GM19395 (cell line): ENCODE results near the gene NEURL1B.

Experiments used
- ATAC-seq: cut with Tn5 transposase; IDR thresholded peaks from one replicate; pipeline ENCODE4 v1.9.1; 2021; ENCODE audit warnings: mild to moderate bottlenecking, moderate library complexity; ENCODE audit not compliant: unreplicated experiment

The NEURL1B gene

DNA sequence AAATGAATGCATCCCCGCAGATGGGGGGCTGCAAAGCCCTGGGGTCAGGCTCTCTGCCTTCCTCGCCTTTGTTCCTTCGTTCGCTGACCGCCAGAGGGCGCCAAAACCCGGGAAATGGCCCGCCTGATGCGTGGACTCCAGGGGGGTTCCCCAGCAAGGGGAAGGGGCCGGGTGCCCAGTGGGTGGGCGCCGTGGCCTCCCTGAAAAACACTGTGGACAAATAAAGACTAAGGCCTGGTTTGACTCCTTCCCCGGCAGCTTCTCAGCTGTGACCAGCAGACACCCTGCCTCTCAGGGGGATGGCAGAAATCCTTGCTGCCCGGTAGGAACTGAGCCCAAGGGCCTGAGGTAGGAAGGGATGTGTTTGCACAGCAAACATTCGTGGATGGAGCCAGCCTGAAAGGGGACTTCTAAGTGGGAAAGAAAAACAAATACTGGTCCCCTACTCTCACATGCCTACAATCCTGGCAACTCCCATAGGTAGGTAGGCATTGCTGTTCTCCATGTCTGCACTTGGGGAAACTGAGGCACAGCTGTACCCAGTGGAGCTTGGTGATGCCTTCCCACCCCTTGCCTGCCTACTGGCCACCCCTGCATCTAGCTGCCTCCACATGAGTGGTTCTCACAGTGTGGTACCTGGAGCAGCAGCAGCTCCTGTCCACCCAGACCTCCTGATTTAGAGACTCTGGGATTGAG lies 72.2 kb downstream of the NEURL1B start:
- ATAC-seq: no peak

DNA sequence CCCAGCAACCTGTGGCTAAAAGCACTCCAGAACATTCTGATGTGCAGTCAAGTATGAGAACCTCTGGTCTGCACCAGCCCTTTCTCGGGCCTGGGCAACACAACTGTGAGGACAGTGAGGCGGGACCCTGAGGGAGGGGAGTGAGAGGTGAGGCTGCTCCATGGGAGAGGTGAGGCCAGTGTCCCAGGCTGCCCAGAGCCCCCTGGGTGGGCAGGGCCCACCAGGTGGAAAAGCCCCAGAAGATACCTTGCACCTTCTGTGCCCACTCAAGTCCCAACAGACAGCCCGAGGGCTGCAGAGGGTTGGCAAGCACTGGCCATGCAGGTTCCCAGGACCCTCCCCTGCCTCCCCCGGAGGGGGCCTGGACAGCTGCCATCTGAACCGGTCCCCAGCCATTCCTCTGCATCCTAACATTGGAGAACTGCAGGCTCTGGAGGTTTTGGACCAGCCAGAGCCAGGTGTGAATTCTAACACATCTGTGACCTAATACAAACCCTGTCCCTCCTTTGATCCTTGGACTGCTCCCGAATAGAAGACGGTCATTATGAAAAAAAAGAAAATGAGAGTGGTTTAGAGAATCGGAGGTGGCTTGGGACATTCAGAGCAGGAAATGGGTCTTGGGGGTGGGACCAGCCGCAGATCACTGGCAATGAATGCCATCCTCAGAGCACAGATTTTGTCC lies 72.9 kb downstream of the NEURL1B start:
- no peak for ATAC-seq

DNA sequence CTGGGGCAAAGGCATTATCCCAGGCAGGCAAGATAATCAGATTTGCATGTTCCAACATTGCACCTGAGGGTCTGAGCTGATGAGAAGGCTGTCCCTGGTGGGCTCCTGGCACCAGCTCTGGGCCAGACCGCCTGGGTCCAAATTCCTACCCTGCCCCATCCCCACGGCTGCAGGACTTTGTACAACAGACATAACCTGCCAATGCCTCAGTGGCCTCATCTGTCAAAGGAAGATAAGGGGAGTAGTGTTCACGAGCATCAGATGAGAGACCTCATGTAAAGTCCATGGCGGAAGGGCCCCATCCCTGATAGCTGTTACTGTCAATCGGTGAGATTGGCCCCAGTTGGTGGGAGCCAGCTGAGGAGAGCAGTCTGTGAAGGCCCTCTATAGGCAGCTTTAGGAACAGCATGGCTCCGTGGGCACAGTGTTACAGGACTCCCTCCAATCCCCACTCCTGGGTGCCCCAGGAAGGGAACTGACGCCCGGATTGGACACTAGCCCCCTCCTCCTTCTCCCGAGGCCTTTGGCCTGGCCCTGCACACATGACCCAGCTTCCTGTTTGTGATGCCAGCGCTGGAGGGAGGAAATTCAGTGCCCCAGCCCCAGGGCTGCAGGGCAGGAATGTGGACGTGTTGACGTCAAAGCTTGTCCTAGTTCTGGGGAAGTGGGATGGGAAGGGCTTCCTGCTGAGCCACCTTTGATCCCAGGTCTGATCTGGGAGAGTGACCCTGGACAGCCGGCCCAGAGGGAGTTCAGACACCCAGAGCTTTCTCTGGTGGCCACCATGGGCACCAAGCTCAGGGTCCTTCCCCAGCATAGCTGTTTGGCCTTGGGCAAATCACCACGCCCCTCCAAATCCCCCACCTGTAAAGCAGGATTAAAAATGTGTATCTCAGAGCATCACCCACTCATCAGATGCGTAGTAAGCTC lies 73.7 kb downstream of the NEURL1B start:
- ATAC-seq: peak; percentile 75

DNA sequence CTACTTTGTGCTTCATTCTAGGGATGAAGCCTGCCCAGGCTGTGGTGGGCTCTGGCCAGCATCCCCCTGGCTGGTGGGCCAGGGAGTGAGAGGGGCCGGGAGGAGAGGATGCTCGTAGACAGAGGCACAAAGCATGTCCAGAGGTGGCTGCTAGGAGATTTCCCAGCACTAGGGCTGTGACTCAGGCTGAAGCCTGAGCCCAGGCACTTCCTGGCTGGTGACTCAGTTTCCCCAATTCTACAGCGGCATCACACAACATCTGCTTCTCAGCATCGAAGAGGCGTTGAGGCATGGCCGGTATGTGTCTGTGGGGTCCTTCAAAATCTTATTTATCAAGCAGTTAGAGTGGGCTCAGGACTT lies 74.3 kb downstream of the NEURL1B start:
- no peak for ATAC-seq

DNA sequence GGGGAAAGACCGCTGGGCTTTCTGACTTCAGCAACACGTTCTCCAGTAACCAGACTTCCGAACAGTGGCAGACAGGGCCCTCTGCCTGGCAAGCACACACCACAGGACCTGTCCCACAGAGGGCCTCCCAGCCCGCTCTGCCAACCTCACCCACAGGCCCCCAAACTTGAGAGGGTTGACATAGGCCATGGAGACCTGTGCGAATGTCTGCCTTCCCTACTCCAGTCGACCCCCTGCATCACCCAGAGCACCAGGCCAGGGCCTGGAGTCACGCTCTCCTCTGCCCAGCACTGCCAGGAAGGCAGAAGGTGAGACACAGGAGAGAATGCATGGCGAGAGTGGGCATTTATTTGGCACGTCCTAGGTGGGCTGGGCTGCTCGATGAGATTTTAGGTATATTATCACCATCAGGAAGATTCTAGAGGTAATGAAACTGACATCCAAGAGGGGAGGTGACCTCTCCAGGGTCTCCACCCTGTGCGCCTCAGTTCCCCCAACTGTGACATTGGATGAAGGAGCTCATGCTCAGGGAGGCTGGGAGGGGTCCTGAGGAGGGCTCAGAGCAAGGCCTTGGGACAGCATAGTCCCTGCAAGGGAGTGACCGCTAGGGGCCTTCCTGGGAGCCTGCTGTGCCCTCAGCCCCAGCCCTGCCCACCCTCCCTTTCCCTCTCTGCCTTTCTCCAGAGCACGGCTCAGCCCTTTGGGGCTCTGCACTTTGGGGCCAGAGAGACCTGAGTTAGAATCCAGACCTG lies 75.0 kb downstream of the NEURL1B start:
- no peak for ATAC-seq

DNA sequence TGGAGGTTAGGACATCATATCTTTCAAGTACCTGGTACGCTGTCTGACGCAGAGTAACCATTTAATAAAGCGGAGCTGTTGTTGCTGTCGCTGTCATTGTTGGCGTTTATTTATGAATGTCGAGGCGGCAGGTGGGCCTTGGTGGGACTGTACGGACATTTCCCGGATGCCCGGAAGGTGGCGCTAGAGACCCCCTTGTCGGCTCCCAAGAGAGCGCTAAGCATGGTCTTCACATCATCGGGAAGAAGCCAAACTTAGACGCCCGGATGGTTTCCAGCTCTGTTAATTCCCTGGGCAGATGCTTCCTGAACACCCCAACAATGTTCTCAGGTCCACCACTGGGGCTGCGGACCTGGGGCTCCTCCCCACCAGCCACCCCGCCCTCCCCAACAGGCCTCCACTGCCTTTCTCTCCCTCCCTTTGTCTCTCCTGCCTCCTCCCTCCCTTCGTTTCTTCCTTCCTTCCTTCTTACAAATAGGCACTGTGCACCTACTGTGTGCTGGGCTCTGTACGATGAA lies 75.8 kb downstream of the NEURL1B start:
- ATAC-seq: peak; percentile 69

DNA sequence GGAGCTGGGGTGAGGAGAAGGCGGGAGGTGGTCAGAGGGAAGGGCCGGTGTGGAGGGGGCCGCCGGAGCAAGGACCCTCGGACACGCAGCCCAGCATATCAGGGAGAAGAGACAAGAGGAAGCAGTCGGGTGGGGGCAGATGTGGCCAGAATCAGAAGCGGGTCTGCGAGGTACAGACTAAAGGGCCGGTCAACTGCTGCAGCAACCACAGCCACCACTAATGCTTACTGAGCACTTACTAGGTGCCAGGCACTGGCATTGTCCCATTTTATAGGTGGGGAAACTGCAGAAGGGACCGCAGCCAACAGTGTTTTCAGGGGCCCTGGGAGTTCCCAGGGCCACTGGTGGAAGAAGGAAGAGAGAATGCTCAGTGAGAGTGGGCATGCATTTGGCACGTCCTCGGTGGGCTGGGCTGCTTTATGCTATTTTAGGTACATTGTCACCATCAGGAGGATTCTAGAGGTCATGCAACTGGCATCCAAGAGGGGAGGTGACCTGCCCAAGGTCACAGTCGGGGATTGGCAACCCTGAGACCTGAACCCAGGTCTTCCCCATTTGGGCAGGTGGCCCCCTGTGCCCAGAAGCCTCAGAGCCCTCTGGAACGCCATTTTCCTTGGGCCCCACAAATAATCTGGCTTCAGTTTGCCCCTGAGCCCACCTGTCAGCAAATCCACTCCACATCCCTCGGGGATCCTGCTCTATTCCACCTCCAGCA lies 76.6 kb downstream of the NEURL1B start:
- ATAC-seq: no peak

DNA sequence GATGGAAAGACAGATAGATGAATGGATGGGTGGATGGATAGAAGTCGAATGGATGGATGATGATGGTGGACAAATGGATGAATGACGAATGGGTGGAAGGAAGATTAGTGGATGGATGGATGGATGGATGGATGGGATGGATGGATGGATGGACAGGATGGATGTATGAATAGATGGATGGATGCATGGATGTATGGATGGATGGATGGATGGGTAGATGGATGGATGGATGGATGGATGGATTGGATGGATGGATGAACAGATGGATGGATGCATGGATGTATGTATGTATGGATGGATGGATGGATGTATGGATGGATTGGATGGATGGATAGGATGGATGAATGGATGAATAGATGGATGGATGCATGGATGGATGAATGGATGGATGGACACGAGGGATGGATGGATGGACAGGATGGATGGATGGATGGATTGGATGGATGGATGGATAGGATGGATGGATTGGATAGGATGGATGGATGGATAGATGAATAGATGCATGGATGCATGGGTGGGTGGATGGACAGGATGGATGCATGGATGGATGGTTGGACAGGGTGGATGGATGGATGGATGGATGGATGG lies 77.6 kb downstream of the NEURL1B start:
- ATAC-seq: no peak

DNA sequence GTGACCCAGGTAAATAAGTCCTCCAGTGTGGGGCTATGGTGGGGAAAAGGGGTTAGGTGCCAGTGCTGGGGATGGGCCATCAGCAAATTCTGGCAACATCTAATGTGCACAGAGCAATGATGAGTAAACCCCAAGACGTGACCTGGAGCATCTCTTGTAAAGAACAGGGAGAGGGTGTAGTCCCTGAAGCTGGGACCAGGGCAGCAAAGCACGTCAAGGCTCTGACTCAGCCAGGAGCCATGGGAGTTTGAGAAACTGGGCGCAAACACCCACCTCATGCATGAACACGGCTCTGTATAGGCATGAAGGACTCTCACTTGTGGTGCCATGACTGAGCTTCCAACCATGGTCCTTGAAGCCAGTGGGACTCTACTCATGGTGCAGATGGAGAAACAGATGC lies 78.1 kb downstream of the NEURL1B start:
- no peak for ATAC-seq

DNA sequence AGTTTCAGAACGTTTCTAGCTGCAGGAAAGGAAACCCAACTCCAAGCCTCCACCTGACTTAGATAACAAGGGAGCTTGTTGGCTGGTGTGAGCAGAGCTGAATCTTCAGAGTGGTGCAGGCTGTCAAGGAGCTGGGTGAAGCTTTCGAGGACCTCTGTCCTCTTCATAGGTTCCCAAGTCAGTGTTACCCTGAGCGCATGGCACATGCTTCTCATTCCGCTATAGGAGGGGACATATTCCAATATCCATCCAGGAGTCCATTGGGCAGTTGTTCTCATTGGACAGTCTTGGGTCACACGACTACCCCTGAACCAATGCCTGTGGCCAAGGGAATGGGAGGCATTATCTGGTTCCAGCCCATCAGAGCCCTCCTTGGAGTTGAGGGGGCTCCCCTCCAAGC lies 79.6 kb downstream of the NEURL1B start:
- ATAC-seq: no peak

DNA sequence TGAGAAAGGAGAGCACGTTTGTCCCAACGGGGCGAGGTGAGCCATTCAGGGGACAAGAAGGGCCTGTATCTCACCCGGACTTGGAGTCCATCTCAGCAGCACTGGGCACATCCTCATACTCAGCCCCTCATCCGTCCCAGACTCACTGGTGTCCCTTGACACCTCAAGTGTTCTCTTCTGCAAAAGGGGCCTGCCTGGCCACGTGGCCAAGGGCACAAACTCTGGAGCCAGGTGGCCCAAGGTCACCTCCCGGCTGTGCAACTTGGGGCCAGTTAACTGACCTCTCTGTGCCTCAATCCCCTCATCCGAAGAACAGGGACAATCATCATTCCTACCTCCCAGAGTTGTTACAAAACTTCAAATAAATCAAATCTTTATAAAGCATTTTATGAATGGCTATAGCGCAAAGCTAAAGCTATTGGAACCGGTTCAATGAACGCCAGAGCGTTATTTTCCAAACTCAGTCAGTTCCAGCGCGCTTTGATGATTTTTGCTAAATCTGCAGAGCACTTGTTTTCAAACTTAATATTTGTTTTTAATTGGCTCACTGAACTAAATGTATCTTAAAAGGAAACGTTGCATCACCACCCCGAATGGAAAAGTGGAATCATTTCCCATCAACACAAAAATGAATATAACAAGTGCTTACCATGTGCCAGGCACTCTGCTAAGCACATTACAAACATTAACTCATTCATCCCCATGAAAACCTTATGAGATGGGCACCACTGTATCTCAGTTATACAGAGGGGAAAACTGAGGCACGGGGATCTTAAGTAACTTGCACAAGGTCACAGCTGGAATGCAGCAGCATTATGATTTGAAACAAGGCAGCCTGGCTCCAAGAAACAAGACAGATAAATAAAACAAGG lies 80.6 kb downstream of the NEURL1B start:
- ATAC-seq: no peak

DNA sequence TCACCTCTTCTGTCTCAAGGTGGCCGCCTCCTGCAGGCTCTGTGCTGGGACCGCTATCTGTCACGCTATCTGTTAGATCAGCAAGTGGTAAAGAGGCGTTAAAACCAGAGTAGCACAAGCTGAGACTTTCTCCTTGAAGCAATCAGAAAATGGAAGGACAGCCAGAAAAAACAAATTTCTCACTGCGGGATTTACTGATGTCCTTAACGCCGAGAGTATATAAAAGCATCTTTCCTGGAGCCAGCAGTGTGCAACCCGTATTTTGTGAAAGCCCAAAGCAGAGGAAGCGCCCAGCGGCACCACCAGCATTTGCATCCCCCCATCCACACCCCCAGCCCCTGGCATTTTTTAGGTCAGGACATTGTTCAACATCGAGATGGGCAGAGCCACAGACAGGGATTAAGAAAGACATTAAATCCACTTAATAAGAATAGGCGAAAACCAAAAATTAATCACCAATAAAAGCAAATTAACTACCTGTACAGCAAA lies 81.3 kb downstream of the NEURL1B start:
- ATAC-seq: no peak

DNA sequence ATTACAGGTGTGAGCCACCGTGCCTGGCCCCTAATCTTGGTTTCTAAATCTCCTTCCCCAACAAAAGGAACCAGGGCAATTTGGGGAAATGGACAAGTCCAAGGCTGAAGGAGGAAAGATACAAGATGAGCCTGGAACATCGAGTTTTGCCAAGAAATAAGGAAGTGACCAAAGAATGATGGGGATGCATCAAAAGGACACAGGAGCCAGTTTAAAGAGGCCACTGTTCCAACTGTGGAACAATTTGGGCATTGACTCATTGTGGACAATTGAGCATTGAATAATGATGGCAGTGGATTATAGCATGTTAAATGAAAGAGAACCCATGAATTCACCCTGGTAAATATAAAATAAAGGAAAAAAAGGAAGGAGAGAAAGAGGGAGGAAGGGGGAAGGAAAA lies 82.4 kb downstream of the NEURL1B start:
- ATAC-seq: no peak

DNA sequence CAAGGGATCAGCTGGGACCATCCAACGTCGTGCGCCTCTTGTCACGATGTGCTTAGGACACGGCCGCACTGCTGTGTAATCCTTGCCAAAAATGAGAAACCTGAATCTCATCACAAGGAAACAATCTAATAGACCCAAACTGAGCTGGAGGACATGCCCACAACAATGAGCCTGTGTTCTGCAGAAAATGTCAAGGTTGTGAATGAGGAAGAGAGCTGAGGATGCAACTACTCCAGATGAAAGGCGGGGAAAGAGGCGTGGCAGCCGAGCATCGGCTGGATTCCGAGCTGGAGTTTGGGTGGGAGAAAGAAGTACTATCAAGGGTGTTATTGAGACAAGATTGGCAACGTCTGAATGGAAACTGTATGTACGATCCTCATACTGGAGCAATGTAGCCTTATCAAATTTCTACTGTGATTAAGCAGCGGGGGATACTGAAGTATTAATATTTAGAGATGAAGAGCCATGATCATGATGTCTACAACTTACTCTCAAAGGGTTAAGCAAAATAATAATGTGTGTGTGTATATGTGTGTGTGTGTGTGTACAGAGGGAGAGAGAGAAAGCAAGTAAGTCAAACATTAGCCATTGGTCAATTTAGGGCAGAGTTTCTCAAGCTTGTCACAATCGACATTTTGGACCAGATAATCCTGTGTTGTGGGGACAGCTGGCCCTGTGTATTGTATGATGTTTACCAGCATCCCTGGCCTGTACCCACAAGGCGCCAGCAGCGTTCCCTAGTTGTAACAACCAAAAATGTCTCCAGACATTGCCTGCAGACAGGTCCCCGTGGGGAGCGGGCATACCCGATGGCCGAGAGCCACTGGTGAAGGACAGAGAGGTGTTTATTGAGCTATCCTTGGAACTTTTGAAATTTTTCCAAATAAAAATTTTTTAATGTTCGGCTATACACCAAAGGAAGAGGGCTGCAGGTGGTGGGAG lies 83.5 kb downstream of the NEURL1B start:
- no peak for ATAC-seq

DNA sequence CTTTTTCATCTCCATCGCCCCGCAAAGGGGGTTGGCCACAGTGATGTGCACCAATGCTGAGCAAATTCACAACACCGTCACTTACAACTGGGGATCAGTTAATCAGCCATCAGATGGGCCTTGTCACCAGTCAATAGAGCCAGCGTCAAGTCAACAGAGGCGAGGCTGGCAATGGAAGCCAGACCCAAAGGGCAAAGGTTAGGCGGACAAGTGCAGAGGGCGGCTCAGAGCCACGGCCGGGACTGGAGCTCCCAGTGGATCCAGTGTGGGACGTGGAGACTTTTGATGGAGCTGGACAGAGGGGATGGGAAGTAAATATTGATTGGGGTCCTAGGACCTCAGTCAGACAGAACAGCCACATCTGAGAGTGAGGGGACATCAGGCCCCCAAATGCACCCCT lies 84.2 kb downstream of the NEURL1B start:
- no peak for ATAC-seq

DNA sequence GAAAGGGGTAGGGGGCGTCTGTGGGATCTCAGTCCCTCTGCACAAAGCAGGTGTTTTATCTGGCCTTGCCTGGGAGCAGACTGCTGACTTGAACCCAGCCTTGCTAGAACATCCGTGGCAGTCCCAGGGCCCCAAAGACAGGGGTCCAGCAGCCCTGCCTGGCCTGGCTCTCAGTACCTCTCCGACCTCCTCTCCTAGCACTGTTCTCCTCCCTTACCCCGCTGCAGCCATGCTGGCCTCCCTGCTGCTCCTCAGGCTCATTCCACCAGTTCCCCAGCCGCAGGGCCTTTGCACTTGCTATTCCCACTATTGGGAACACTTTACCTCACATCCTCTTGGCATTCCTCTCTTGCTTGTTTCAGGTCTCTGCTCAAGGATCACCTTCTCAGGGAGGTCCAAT lies 84.7 kb downstream of the NEURL1B start:
- no peak for ATAC-seq

DNA sequence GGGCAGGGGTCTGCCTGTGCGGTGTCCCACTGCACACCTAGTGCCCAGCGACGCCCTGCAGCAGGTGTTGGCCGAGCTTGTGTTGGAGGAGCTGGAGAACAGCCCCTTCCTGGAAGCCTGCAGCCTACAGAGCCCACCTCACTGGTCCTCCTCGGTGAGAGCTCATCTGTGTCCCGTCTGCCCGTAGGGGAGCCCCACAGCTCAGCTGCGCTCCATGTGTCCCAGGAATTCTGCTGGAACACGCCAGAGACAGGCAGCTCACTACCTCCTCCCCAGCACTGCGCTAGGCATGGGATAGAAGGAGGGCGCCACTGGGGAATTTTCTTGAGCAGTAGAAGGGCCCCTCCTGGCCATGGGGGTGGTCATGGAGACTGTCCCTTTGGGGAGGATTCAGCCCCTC lies 85.9 kb downstream of the NEURL1B start:
- no peak for ATAC-seq

DNA sequence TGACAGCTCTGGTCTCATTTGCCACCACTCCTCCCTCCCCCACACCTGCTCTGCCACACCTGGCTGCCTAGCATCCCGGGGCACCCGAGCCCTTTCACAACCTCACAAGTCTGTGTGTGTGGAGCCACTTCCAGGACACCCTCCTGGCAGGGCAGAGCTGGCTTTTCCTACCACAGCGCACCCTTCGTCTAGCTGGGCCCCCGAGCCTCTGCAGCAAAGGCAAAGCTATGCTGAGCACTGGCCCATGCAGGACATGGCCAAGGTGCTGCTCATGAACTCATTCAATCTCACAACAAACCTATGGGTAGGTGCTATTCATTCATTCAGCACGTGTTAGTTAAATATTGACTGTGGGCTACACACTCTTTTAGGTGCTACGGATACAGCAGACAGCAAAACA lies 86.5 kb downstream of the NEURL1B start:
- no peak for ATAC-seq
